WTC11 (cell line): ENCODE results near the gene SFT2D1.

Experiments used
- FOXJ3 ChIP-seq: sonication (generic); formaldehyde crosslinking; IDR thresholded peaks from 2 replicates; pipeline ENCODE4 v1.9.0; 2021; ENCODE audit warnings: missing genetic modification reagents, mild to moderate bottlenecking, borderline replicate concordance
- FOXK1 ChIP-seq: sonication (generic); formaldehyde crosslinking; IDR thresholded peaks from 2 replicates; pipeline ENCODE4 v1.8.0; 2022; ENCODE audit warnings: mild to moderate bottlenecking, moderate library complexity, missing genetic modification reagents
- JUN ChIP-seq: sonication (generic); formaldehyde crosslinking; IDR thresholded peaks from 2 replicates; pipeline ENCODE4 v1.8.0; 2023; ENCODE audit warnings: mild to moderate bottlenecking, missing genetic modification reagents
- KAT7 ChIP-seq: sonication (generic); formaldehyde crosslinking; IDR thresholded peaks from 2 replicates; pipeline ENCODE4 v1.8.1; 2023; ENCODE audit warnings: missing genetic modification reagents, mild to moderate bottlenecking, borderline replicate concordance
- MYBL2 ChIP-seq: sonication (generic); formaldehyde crosslinking; IDR thresholded peaks from 2 replicates; pipeline ENCODE4 v1.8.1; 2023; ENCODE audit warnings: mild to moderate bottlenecking, moderate library complexity, missing genetic modification reagents
- TEAD4 ChIP-seq: sonication (generic); formaldehyde crosslinking; IDR thresholded peaks from 2 replicates; pipeline ENCODE4 v1.8.0; 2022; ENCODE audit warnings: mild to moderate bottlenecking, missing genetic modification reagents
- TF ChIP-seq, protein P1 (sequence below): sonication (generic); formaldehyde crosslinking; IDR thresholded peaks from 2 replicates; pipeline ENCODE4 v1.8.0; 2023; ENCODE audit warnings: missing genetic modification reagents, mild to moderate bottlenecking, borderline replicate concordance
- TF ChIP-seq, protein P2 (sequence below): fragments of 200-600 bp; IDR thresholded peaks from 2 replicates; pipeline ENCODE4 v1.8.0; 2022; ENCODE audit warnings: antibody characterized with exemption
- TF ChIP-seq, protein P3 (sequence below): sonication (generic); formaldehyde crosslinking; IDR thresholded peaks from 2 replicates; pipeline ENCODE4 v1.8.1; 2023; ENCODE audit warnings: mild to moderate bottlenecking, missing genetic modification reagents, moderate library complexity
- TF ChIP-seq, protein P4 (sequence below): sonication (generic); formaldehyde crosslinking; IDR thresholded peaks from 2 replicates; pipeline ENCODE4 v1.8.1; 2023; ENCODE audit warnings: mild to moderate bottlenecking, missing genetic modification reagents, moderate library complexity

DNA sequence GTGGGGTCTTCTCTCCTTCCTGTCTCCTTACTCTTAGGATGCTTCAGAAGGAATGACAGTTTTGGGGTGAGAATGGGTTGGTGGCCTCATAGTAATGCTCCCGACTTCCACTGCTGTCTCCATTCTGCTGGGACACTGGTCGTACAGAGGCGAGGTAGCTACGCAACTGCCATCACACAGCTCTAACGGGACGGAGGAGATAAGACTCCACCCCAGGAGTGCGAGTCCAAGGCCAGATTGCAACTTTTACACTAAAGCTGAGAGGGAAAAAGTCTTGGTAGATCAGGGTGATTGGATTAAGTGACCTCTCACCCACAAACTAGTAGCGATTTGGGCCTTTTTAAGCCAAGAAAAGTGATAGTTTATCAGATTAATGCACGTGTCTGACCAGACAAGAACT is 32.4 kb downstream of the SFT2D1 start:
- TF ChIP-seq FOXJ3 = no peak
- no peak for TF ChIP-seq JUN (CRISPR knock-in tag)
- TF ChIP-seq, protein P1, sequence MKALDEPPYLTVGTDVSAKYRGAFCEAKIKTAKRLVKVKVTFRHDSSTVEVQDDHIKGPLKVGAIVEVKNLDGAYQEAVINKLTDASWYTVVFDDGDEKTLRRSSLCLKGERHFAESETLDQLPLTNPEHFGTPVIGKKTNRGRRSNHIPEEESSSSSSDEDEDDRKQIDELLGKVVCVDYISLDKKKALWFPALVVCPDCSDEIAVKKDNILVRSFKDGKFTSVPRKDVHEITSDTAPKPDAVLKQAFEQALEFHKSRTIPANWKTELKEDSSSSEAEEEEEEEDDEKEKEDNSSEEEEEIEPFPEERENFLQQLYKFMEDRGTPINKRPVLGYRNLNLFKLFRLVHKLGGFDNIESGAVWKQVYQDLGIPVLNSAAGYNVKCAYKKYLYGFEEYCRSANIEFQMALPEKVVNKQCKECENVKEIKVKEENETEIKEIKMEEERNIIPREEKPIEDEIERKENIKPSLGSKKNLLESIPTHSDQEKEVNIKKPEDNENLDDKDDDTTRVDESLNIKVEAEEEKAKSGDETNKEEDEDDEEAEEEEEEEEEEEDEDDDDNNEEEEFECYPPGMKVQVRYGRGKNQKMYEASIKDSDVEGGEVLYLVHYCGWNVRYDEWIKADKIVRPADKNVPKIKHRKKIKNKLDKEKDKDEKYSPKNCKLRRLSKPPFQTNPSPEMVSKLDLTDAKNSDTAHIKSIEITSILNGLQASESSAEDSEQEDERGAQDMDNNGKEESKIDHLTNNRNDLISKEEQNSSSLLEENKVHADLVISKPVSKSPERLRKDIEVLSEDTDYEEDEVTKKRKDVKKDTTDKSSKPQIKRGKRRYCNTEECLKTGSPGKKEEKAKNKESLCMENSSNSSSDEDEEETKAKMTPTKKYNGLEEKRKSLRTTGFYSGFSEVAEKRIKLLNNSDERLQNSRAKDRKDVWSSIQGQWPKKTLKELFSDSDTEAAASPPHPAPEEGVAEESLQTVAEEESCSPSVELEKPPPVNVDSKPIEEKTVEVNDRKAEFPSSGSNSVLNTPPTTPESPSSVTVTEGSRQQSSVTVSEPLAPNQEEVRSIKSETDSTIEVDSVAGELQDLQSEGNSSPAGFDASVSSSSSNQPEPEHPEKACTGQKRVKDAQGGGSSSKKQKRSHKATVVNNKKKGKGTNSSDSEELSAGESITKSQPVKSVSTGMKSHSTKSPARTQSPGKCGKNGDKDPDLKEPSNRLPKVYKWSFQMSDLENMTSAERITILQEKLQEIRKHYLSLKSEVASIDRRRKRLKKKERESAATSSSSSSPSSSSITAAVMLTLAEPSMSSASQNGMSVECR = no peak
- no peak for TF ChIP-seq MYBL2
- TF ChIP-seq, protein P2, sequence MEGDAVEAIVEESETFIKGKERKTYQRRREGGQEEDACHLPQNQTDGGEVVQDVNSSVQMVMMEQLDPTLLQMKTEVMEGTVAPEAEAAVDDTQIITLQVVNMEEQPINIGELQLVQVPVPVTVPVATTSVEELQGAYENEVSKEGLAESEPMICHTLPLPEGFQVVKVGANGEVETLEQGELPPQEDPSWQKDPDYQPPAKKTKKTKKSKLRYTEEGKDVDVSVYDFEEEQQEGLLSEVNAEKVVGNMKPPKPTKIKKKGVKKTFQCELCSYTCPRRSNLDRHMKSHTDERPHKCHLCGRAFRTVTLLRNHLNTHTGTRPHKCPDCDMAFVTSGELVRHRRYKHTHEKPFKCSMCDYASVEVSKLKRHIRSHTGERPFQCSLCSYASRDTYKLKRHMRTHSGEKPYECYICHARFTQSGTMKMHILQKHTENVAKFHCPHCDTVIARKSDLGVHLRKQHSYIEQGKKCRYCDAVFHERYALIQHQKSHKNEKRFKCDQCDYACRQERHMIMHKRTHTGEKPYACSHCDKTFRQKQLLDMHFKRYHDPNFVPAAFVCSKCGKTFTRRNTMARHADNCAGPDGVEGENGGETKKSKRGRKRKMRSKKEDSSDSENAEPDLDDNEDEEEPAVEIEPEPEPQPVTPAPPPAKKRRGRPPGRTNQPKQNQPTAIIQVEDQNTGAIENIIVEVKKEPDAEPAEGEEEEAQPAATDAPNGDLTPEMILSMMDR = no peak
- TF ChIP-seq FOXK1 (CRISPR knock-in tag) = no peak
- no peak for TF ChIP-seq KAT7 (CRISPR knock-in tag)
- TF ChIP-seq, protein P3, sequence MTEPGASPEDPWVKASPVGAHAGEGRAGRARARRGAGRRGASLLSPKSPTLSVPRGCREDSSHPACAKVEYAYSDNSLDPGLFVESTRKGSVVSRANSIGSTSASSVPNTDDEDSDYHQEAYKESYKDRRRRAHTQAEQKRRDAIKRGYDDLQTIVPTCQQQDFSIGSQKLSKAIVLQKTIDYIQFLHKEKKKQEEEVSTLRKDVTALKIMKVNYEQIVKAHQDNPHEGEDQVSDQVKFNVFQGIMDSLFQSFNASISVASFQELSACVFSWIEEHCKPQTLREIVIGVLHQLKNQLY = no peak
- TF ChIP-seq, protein P4, sequence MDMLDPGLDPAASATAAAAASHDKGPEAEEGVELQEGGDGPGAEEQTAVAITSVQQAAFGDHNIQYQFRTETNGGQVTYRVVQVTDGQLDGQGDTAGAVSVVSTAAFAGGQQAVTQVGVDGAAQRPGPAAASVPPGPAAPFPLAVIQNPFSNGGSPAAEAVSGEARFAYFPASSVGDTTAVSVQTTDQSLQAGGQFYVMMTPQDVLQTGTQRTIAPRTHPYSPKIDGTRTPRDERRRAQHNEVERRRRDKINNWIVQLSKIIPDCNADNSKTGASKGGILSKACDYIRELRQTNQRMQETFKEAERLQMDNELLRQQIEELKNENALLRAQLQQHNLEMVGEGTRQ (CRISPR knock-in tag) = no peak
- TF ChIP-seq TEAD4 = no peak
